Liver (tissue), 9 donors: ENCODE measurements around the gene SGPP2. TPM values are rescaled to one million over a fixed set of nuclear protein-coding genes. Genes with fewer than 3 reads are reported as not detected.
"Not testable (repeated sequence)": the region's sequence is repeated elsewhere in the genome, so short reads cannot be mapped to it uniquely, and the experiment has no call there.

Source experiments
- DNase-seq: peaks from one replicate; pipeline ENCODE4 v3.0.0-alpha.2; 2017; ENCODE audit warnings: low spot score
- H3K27ac ChIP-seq, 2 donors: one replicate each; pipeline ENCODE4 v1.7.0; 2013; ENCODE audit warnings: inconsistent platforms in 2 of 2, low read length in 2 of 2, control low read depth in 1 of 2, low read depth in 1 of 2, mild to moderate bottlenecking in 1 of 2
- H3K27me3 ChIP-seq, 4 donors: one replicate each; pipeline versions ENCODE4 v1.6.1 to v1.7.0; 2013; ENCODE audit warnings: low read length in 3 of 4, inconsistent platforms in 1 of 4, mild to moderate bottlenecking in 1 of 4, moderate library complexity in 1 of 4; ENCODE audit not compliant: control insufficient read depth in 4 of 4, insufficient read depth in 4 of 4
- H3K36me3 ChIP-seq, 4 donors: one replicate each; pipeline versions ENCODE4 v1.6.1 to v1.7.0; 2013; ENCODE audit warnings: low read length in 3 of 4, mild to moderate bottlenecking in 3 of 4, low read depth in 1 of 4, moderate library complexity in 1 of 4; ENCODE audit not compliant: control insufficient read depth in 4 of 4, insufficient read depth in 3 of 4
- H3K4me1 ChIP-seq, 4 donors: one replicate each; pipeline versions ENCODE4 v1.6.1 to v1.7.0; 2013; ENCODE audit warnings: low read length in 3 of 4, mild to moderate bottlenecking in 3 of 4, moderate library complexity in 1 of 4; ENCODE audit not compliant: control insufficient read depth in 4 of 4, insufficient read depth in 4 of 4
- H3K4me3 ChIP-seq, 3 donors: one replicate each; pipeline versions ENCODE4 v1.6.1 to v1.7.0; 2013; ENCODE audit warnings: low read length in 3 of 3, control low read depth in 1 of 3, low read depth in 1 of 3, mild to moderate bottlenecking in 1 of 3
- H3K9ac ChIP-seq, 2 donors: one replicate each; pipeline ENCODE4 v1.7.0; 2013; ENCODE audit warnings: low read length in 2 of 2, mild to moderate bottlenecking in 2 of 2, moderate library complexity in 2 of 2, control low read depth in 1 of 2, low read depth in 1 of 2
- H3K9me3 ChIP-seq, 4 donors: one replicate each; pipeline versions ENCODE4 v1.6.1 to v1.7.0; 2013; ENCODE audit warnings: low read length in 3 of 4; ENCODE audit not compliant: control insufficient read depth in 4 of 4
- EGR1 ChIP-seq, 2 donors: IDR thresholded peaks; 2 replicates each; pipeline ENCODE4 v1.6.1; 2016 to 2018; ENCODE audit warnings: antibody characterized with exemption in 2 of 2, low read depth in 2 of 2
- FOXA2 ChIP-seq: IDR thresholded peaks from 2 replicates; pipeline ENCODE4 v1.6.1; 2016; ENCODE audit warnings: antibody characterized with exemption
- GABPA ChIP-seq, 2 donors: IDR thresholded peaks in 1 of 2; conservative IDR thresholded peaks in 1 of 2; 2 replicates each; pipeline ENCODE4 v1.6.1; 2016; ENCODE audit warnings: antibody characterized with exemption in 2 of 2, mild to moderate bottlenecking in 1 of 2, moderate library complexity in 1 of 2
- HNF4A ChIP-seq, 2 donors: conservative IDR thresholded peaks; 2 replicates each; pipeline ENCODE4 v1.6.1; 2016; ENCODE audit warnings: antibody characterized with exemption in 2 of 2, mild to moderate bottlenecking in 2 of 2
- HNF4G ChIP-seq: IDR thresholded peaks from 2 replicates; pipeline ENCODE4 v1.6.1; 2016; ENCODE audit warnings: antibody characterized with exemption
- RAD21 ChIP-seq, 2 donors: IDR thresholded peaks; 2 replicates each; pipeline ENCODE4 v1.6.1; 2016; ENCODE audit warnings: antibody characterized with exemption in 2 of 2, mild to moderate bottlenecking in 2 of 2
- RXRA ChIP-seq, 2 donors: IDR thresholded peaks; 2 replicates each; pipeline ENCODE4 v1.6.1; 2017 to 2018; ENCODE audit warnings: antibody characterized with exemption in 2 of 2, mild to moderate bottlenecking in 1 of 2
- SP1 ChIP-seq: IDR thresholded peaks from 2 replicates; pipeline ENCODE4 v1.6.1; 2018; ENCODE audit warnings: antibody characterized with exemption, mild to moderate bottlenecking
- YY1 ChIP-seq: IDR thresholded peaks from 2 replicates; pipeline ENCODE4 v1.6.1; 2016; ENCODE audit warnings: antibody characterized with exemption, mild to moderate bottlenecking
- WGBS: extraction: QIAGEN DNeasy Blood & Tissue Kit; methylation state at CpG from one replicate; pipeline ENCODE4 v1.1.7; 2013; 5-methylcytosine and 5-hydroxymethylcytosine counted together
- polyA plus RNA-seq, 2 donors: library from polyadenylated mRNA; stranded (reverse) in 1 of 2; unstranded in 1 of 2; fragments of 200-250 nt in 1 of 2; fragments of >200 nt in 1 of 2; fragmentation: Nextera tagmentation in 1 of 2; extraction: Ambion mirVana in 1 of 2; gene quantifications; one replicate each; pipeline versions ENCODE4 v1.2.1 to v1.2.3, GENCODE V29; 2013 to 2015
- total RNA-seq, 2 donors: library from RNA; depleted of rRNA; stranded (reverse); fragments of >200 nt; gene quantifications; one replicate each; pipeline ENCODE4 v1.2.3, GENCODE V29; 2014
- TF ChIP-seq, protein P1 (sequence below): IDR thresholded peaks from 2 replicates; pipeline ENCODE4 v1.6.1; 2016; ENCODE audit warnings: antibody characterized with exemption
- TF ChIP-seq, protein P2 (sequence below): IDR thresholded peaks from 2 replicates; pipeline ENCODE4 v1.6.1; 2016; ENCODE audit warnings: antibody characterized with exemption, mild to moderate bottlenecking
- donor health status: healthy.
- donor health status: healthy.
- donor health status: healthy.
- donor health status: healthy.
- donor health status: healthy.

SGPP2 gene
- total and polyA plus RNA-seq, 4 donors: 0.16 to 0.33 (median 0.31) TPM; not detected in 1

DNA sequence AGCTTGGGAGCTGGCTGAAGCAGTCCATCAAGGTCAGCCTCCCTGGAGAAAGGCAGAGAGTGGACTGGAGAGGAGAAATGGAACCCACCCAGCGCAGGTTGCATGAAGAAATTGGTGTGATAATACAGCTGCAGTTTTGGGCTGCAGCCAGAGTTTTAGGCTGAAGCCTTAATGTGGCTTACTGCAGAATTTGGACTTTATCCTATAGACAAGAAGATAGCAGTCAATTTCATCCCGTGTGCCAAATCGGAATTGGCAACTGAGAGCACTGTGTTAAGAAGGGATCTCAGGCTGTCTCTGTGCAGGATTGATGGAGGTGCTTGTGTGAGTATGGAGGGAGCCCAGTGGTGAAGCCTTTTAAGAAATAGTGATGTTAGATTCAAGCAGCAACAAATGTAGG is 7.5 kb downstream of the SGPP2 start:
- H3K27me3 ChIP-seq: peaks cover 0 to 7% (median 0%) of the 10 kb centered on the region in 4 donors
- peaks cover 0 to 2% (median 0%) of the 10 kb centered on the region in 4 donors for H3K9me3 ChIP-seq
- H3K27ac ChIP-seq: no peak overlapping the region
- no peak for DNase-seq
- TF ChIP-seq HNF4G (no peak), RAD21 (IDR thresholded peaks at IDR 0.05) (no peak), SP1 (no peak), EGR1 (IDR thresholded peaks at IDR 0.05; ENCODE audit: low read depth in 2 of 2) (no peak), RXRA (IDR thresholded peaks at IDR 0.05) (no peak), FOXA2 (no peak), GABPA (IDR thresholded peaks at IDR 0.05 in 1 of 2, conservative IDR thresholded peaks at IDR 0.05 in 1 of 2) (no peak), YY1 (no peak)
- TF ChIP-seq, protein P1, sequence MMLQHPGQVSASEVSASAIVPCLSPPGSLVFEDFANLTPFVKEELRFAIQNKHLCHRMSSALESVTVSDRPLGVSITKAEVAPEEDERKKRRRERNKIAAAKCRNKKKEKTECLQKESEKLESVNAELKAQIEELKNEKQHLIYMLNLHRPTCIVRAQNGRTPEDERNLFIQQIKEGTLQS: no peak
- TF ChIP-seq, protein P2, sequence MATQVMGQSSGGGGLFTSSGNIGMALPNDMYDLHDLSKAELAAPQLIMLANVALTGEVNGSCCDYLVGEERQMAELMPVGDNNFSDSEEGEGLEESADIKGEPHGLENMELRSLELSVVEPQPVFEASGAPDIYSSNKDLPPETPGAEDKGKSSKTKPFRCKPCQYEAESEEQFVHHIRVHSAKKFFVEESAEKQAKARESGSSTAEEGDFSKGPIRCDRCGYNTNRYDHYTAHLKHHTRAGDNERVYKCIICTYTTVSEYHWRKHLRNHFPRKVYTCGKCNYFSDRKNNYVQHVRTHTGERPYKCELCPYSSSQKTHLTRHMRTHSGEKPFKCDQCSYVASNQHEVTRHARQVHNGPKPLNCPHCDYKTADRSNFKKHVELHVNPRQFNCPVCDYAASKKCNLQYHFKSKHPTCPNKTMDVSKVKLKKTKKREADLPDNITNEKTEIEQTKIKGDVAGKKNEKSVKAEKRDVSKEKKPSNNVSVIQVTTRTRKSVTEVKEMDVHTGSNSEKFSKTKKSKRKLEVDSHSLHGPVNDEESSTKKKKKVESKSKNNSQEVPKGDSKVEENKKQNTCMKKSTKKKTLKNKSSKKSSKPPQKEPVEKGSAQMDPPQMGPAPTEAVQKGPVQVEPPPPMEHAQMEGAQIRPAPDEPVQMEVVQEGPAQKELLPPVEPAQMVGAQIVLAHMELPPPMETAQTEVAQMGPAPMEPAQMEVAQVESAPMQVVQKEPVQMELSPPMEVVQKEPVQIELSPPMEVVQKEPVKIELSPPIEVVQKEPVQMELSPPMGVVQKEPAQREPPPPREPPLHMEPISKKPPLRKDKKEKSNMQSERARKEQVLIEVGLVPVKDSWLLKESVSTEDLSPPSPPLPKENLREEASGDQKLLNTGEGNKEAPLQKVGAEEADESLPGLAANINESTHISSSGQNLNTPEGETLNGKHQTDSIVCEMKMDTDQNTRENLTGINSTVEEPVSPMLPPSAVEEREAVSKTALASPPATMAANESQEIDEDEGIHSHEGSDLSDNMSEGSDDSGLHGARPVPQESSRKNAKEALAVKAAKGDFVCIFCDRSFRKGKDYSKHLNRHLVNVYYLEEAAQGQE: no peak
- 59% methylated on average over 3 of the region's 3 CpGs for WGBS
- no peak overlapping the region for H3K9ac ChIP-seq
- no peaks in the 10 kb centered on the region for H3K36me3 ChIP-seq
- no peaks in the 10 kb centered on the region for H3K4me1 ChIP-seq
- no peak overlapping the region for H3K4me3 ChIP-seq

DNA sequence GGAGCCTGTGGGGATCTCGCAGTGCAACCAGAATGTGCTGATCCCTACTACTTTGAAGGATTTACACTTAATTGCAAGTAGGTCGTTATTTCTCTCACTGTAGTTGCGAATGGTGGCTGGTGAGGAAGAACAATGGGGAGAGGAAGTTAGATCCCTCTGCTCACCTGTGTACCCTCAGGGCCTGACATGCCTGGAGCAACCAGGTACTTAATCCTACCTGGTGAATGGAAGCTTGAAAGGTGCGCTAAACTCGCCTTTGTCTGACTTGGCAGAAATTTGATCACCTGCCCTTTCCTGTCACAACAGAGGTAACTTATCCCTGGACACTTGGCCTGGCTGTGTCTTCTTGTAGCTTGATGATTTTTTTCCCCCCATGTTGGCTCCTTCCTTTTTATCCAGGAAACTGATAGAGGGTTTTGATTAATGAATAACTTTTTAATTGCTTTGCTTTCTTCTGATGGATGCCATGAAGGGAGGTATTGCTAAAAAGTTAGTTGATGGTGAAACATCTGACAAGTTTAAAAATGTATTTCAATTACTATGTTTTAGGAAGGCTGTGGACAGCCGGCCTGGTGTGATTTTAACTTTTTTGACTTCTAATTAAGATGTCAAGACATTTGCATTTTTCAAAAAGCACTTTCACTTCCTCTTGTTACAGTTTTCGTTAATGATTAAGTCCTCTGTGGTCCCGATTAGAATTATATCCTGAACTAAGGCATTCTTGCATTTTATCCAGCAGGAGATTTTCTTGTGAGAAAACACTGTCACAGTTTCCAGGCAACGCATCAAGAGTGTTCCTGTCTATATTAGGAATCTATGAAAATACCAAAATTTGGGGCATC is 9.2 kb downstream of the SGPP2 start:
- Histone ChIP-seq H3K27me3 (peaks cover 0 to 7% (median 0%) of the 10 kb centered on the region in 4 donors), H3K9ac (no peak overlapping the region), H3K4me1 (no peaks in the 10 kb centered on the region), H3K9me3 (peaks cover 0 to 2% (median 0%) of the 10 kb centered on the region in 4 donors), H3K27ac (no peak overlapping the region), H3K4me3 (no peak overlapping the region), H3K36me3 (no peaks in the 10 kb centered on the region)
- TF ChIP-seq HNF4G: no peak
- no peak for TF ChIP-seq RAD21 (IDR thresholded peaks at IDR 0.05)
- 54% methylated on average over 9 of the region's 9 CpGs for WGBS
- DNase-seq: no peak

DNA sequence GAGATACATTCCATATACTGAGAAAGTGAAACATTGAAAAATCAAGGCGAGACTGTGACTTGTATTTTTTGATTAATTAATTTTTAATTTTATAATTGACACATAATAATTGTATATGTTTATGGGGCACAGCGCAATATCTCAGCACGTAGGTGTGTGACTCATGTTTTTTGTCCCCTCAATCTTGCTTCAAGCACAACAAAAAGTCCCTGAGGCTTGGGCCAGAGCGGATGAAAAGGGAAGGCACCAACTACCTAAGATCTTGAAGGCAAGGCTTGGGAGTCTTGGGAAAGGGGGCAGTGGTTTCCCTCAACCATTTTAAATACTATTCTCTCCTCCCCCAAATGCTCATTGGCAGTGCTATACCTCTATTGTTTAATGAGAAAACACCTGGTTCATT is 9.9 kb downstream of the SGPP2 start:
- H3K27me3 ChIP-seq: peaks cover 0 to 4% (median 0%) of the 10 kb centered on the region in 4 donors
- H3K36me3 ChIP-seq: no peaks in the 10 kb centered on the region
- peaks cover 0 to 2% (median 0%) of the 10 kb centered on the region in 4 donors for H3K9me3 ChIP-seq
- H3K9ac ChIP-seq: no peak overlapping the region
- WGBS: 82% methylated on average over 4 of the region's 4 CpGs
- H3K27ac ChIP-seq: no peak overlapping the region
- DNase-seq: no peak
- no peak overlapping the region for H3K4me3 ChIP-seq
- H3K4me1 ChIP-seq: no peaks in the 10 kb centered on the region
- TF ChIP-seq EGR1 (IDR thresholded peaks at IDR 0.05; ENCODE audit: low read depth in 2 of 2) (no peak), HNF4G (no peak), RAD21 (IDR thresholded peaks at IDR 0.05) (no peak), HNF4A (conservative IDR thresholded peaks at IDR 0.05) (no peak)

DNA sequence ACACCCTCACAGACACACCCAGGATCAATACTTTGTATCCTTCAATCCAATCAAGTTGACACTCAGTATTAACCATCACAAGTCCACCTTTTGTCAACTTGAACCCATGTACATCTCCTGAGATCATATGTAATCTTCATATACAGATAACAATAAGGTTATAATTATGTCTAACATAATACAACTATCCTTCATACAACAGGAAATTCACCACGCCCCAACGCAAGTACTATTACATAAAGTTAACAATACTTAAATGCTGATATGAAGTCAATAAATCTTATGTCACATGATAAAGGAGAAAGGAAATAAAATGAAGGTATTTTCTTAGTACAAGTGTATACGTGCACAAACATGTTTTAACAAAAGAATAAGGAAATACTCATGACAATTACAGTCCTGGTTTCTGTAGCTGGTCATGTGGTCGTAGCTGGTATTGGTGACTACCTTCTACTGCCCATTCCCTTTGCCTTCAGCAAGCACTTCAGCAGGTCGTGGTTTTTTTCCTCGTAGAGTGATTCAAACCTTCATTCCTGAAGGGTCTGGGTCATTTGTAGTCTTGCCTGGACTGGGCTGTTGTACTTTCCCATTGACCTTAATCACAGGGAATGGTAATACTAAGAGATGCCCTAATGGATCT is 11.2 kb downstream of the SGPP2 start:
- not testable (repeated sequence) for H3K4me1 ChIP-seq, H3K36me3 ChIP-seq, H3K27ac ChIP-seq, H3K9ac ChIP-seq, H3K9me3 ChIP-seq, H3K4me3 ChIP-seq, DNase-seq, H3K27me3 ChIP-seq
- 78% methylated on average over 6 of the region's 6 CpGs for WGBS
